IPS DF 4.7 (cell line): ENCODE measurements around the gene PRAMEF4.
"Not testable (repeated sequence)": the region's sequence is repeated elsewhere in the genome, so short reads cannot be mapped to it uniquely, and the experiment has no call there.

Experiments used
- DNase-seq: peaks from one replicate; pipeline ENCODE4 v3.0.0-alpha.2; 2013; ENCODE audit warnings: low spot score; ENCODE audit errors: extremely low read depth

PRAMEF4 gene

GRCh38 chr1:12886101-12886500 lies at the start of gene PRAMEF4:
TSS of gene PRAMEF4 (minus strand) at chr1:12886201. CDS start at chr1:12883394, 2,807 bp downstream.
- not testable (repeated sequence) for DNase-seq

GRCh38 chr1:12924368-12924767 lies 38.4 kb upstream of the PRAMEF4 start:
- not testable (repeated sequence) for DNase-seq

- not testable (repeated sequence) for DNase-seq
Observed at GRCh38 chr1:12921749-12922148, 35.7 kb upstream of the PRAMEF4 start.

- not testable (repeated sequence) for DNase-seq
Observed at GRCh38 chr1:12916310-12916709, 30.3 kb upstream of the PRAMEF4 start, which contains the start of gene PRAMEF7. TSS of gene PRAMEF7 (plus strand) at chr1:12916610. CDS start at chr1:12917693, 1,083 bp downstream.

GRCh38 chr1:12903793-12904572 lies 18.0 kb upstream of the PRAMEF4 start:
- DNase-seq: not testable (repeated sequence)

GRCh38 chr1:12899186-12899585 lies 13.2 kb upstream of the PRAMEF4 start:
- not testable (repeated sequence) for DNase-seq

GRCh38 chr1:12898170-12898569 lies 12.2 kb upstream of the PRAMEF4 start, which contains the start of gene PRAMEF10:
TSS of gene PRAMEF10 (minus strand) at chr1:12898270. CDS start at chr1:12895847, 2,423 bp downstream.
- DNase-seq: not testable (repeated sequence)

- not testable (repeated sequence) for DNase-seq
Observed at GRCh38 chr1:12878453-12878852, 7.5 kb downstream of the PRAMEF4 start.

- DNase-seq: not testable (repeated sequence)
Observed at GRCh38 chr1:12863131-12863880, 22.7 kb downstream of the PRAMEF4 start.

GRCh38 chr1:12856786-12857185 lies 29.2 kb downstream of the PRAMEF4 start, which contains the start of gene PRAMEF2:
TSS of gene PRAMEF2 (plus strand) at chr1:12857086. CDS start at chr1:12859010, 1,924 bp downstream.
- DNase-seq: not testable (repeated sequence)

- DNase-seq: no peak
Observed at GRCh38 chr1:12851779-12852178, 34.2 kb downstream of the PRAMEF4 start.

- not testable (repeated sequence) for DNase-seq
Observed at GRCh38 chr1:12848620-12849019, 37.4 kb downstream of the PRAMEF4 start, which contains the start of gene HNRNPCL1. TSS of gene HNRNPCL1 (minus strand) at chr1:12848720. CDS start at chr1:12848289, 431 bp downstream.

- not testable (repeated sequence) for DNase-seq
Observed at GRCh38 chr1:12833251-12833650, 52.8 kb downstream of the PRAMEF4 start.

GRCh38 chr1:12831310-12831709 lies 54.7 kb downstream of the PRAMEF4 start, which contains the start of gene PRAMEF11:
TSS of gene PRAMEF11 (minus strand) at chr1:12831410. CDS start at chr1:12828789, 2,621 bp downstream.
- DNase-seq: not testable (repeated sequence)
